Transverse colon (tissue), 4 donors: Measurements from ENCODE around the gene IFT88. TPM values are rescaled to one million over a fixed set of nuclear protein-coding genes. Genes with fewer than 3 reads are reported as not detected.

Experiments
- DNase-seq: peaks from one replicate; pipeline ENCODE4 v3.0.0-alpha.2; 2019
- H3K27ac ChIP-seq, 4 donors: fragments of 200-600 bp; sonication (generic); 2 replicates each; pipeline ENCODE4 v1.5.1; 2016 to 2018; ENCODE audit warnings: inconsistent platforms in 4 of 4
- H3K27me3 ChIP-seq: fragments of 200-600 bp; sonication (generic); 2 replicates; pipeline ENCODE4 v1.5.1; 2017; ENCODE audit warnings: inconsistent platforms
- H3K36me3 ChIP-seq, 4 donors: fragments of 200-600 bp; sonication (generic); 2 replicates each; pipeline ENCODE4 v1.5.1; 2017 to 2019; ENCODE audit warnings: inconsistent platforms in 4 of 4
- H3K4me1 ChIP-seq, 4 donors: fragments of 200-600 bp; sonication (generic); 2 replicates each; pipeline ENCODE4 v1.5.1; 2017 to 2020; ENCODE audit warnings: inconsistent platforms in 4 of 4
- H3K4me3 ChIP-seq, 4 donors: fragments of 200-600 bp; sonication (generic); 1 replicate in 1 of 4; 2 replicates in 3 of 4; pipeline versions ENCODE4 v1.5.1 to v1.6.1; 2017 to 2019; ENCODE audit warnings: inconsistent platforms in 4 of 4
- H3K9me3 ChIP-seq, 2 donors: fragments of 200-600 bp; sonication (generic); 2 replicates each; pipeline ENCODE4 v1.5.1; 2017 to 2019; ENCODE audit warnings: inconsistent platforms in 2 of 2
- CTCF ChIP-seq, 5 experiments: fragments of 200-600 bp in 3 of 5; fragments of 450-650 bp in 2 of 5; sonication (generic) in 3 of 5; IDR thresholded peaks; 1 replicate in 2 of 5; 2 replicates in 3 of 5; pipeline ENCODE4 v1.5.1; 2016 to 2017; ENCODE audit warnings: antibody characterized with exemption in 5 of 5, inconsistent platforms in 3 of 5, mild to moderate bottlenecking in 2 of 5, moderate library complexity in 1 of 5
- EP300 ChIP-seq: sonication (generic); formaldehyde crosslinking; IDR thresholded peaks from one replicate; pipeline ENCODE4 v1.6.1; 2017; ENCODE audit warnings: antibody characterized with exemption, low read depth
- POLR2A ChIP-seq: fragments of 450-650 bp; IDR thresholded peaks from one replicate; pipeline ENCODE4 v1.6.1; 2016; ENCODE audit warnings: antibody characterized with exemption, mild to moderate bottlenecking, moderate library complexity
- POLR2AphosphoS5 ChIP-seq, 3 donors: sonication (generic); formaldehyde crosslinking; IDR thresholded peaks; one replicate each; pipeline ENCODE4 v1.6.1; 2016; ENCODE audit warnings: antibody characterized with exemption in 3 of 3
- WGBS, 2 donors: methylation state at CpG; one replicate each; pipeline ENCODE4 v1.1.5; 2018; ENCODE audit warnings: low coverage in 1 of 2; 5-methylcytosine and 5-hydroxymethylcytosine counted together
- in situ Hi-C, 4 donors: fragments of 200-750 bp; cut with MboI; loops; one replicate each; pipeline versions ENCODE4 v1.15.0 to v1.15.1; 2017; ENCODE audit warnings: low sequenced_read_pairs in 3 of 4, low pct_ligation_motif_present in 1 of 4, low pct_unique_long_range_greater_than_20kb in 1 of 4
- intact Hi-C: fragments of 100-400 bp; cut with DNase I; formaldehyde crosslinking; loops from one replicate; pipeline ENCODE4 v1.15.1; 2023; ENCODE audit warnings: low total_unique reads
- total RNA-seq, 4 donors: library from RNA; depleted of rRNA; stranded (reverse); fragments of >200 nt; gene quantifications; one replicate each; pipeline ENCODE4 v1.1.0, GENCODE V29; 2016

IFT88 gene
- total RNA-seq, 4 donors from 2014 or later: 3.4 to 22.9 (median 16.6) TPM

- Histone ChIP-seq H3K27me3 (no peaks in the 10 kb centered on the region), H3K27ac (no peak overlapping the region), H3K4me3 (no peak overlapping the region), H3K36me3 (no peaks in the 10 kb centered on the region), H3K9me3 (no peaks in the 10 kb centered on the region), H3K4me1 (no peaks in the 10 kb centered on the region)
- TF ChIP-seq EP300 (no peak), CTCF (IDR thresholded peaks at IDR 0.05) (no peak), POLR2A (no peak), POLR2AphosphoS5 (IDR thresholded peaks at IDR 0.05) (no peak)
- 94 to 100% methylated on average over 1 of the region's 1 CpG for WGBS, 2 donors
- no peak for DNase-seq
- in situ Hi-C loops: loop anchor here in 1 of 4 donors (25.0 kb wide), 1 partner anchor 170 kb away; no protein-coding TSS in a partner anchor
- intact Hi-C loops: no loop called here
Measured at GRCh38 chr13:20682061-20682460, 115.1 kb downstream of the IFT88 start.

GRCh38 chr13:20684041-20684440 is 117.1 kb downstream of the IFT88 start:
- Histone ChIP-seq H3K27me3 (no peaks in the 10 kb centered on the region), H3K4me3 (no peak overlapping the region), H3K9me3 (no peaks in the 10 kb centered on the region), H3K27ac (no peak overlapping the region), H3K4me1 (no peaks in the 10 kb centered on the region), H3K36me3 (no peaks in the 10 kb centered on the region)
- 92 to 100% methylated on average over 1 to 4 of the region's 4 CpGs for WGBS, 2 donors
- no peak for DNase-seq
- no peak for TF ChIP-seq CTCF (IDR thresholded peaks at IDR 0.05)
- TF ChIP-seq POLR2AphosphoS5 (IDR thresholded peaks at IDR 0.05): no peak
- no peak for TF ChIP-seq EP300
- no peak for TF ChIP-seq POLR2A
- intact Hi-C loops (no loop called here), in situ Hi-C loops (loop anchor here in 1 of 4 donors (25.0 kb wide), 1 partner anchor 172 kb away; no protein-coding TSS in a partner anchor)

- H3K9me3 ChIP-seq: no peaks in the 10 kb centered on the region
- H3K27me3 ChIP-seq: no peaks in the 10 kb centered on the region
- in situ Hi-C loops (loop anchor here in 1 of 4 donors (25.0 kb wide), 1 partner anchor 172 kb away; no protein-coding TSS in a partner anchor), intact Hi-C loops (no loop called here)
- H3K27ac ChIP-seq: no peak overlapping the region
- DNase-seq: no peak
- H3K36me3 ChIP-seq: no peaks in the 10 kb centered on the region
- H3K4me3 ChIP-seq: no peak overlapping the region
- 40 to 79% methylated on average over 2 to 17 of the region's 18 CpGs for WGBS, 2 donors
- no peak for TF ChIP-seq POLR2A
- TF ChIP-seq POLR2AphosphoS5 (IDR thresholded peaks at IDR 0.05): no peak
- TF ChIP-seq CTCF (IDR thresholded peaks at IDR 0.05): no peak
- no peak for TF ChIP-seq EP300
- no peaks in the 10 kb centered on the region for H3K4me1 ChIP-seq
Measured at GRCh38 chr13:20684546-20684945, 117.6 kb downstream of the IFT88 start.

- TF ChIP-seq POLR2A (no peak), CTCF (IDR thresholded peaks at IDR 0.05) (no peak), EP300 (no peak), POLR2AphosphoS5 (IDR thresholded peaks at IDR 0.05) (no peak)
- Histone ChIP-seq H3K27ac (no peak overlapping the region), H3K4me3 (no peak overlapping the region), H3K36me3 (no peaks in the 10 kb centered on the region), H3K4me1 (no peaks in the 10 kb centered on the region), H3K27me3 (no peaks in the 10 kb centered on the region), H3K9me3 (no peaks in the 10 kb centered on the region)
- in situ Hi-C loops (loop anchor here in 1 of 4 donors (25.0 kb wide), 1 partner anchor 173 kb away; no protein-coding TSS in a partner anchor), intact Hi-C loops (no loop called here)
- 78 to 100% methylated on average over 1 to 6 of the region's 6 CpGs for WGBS, 2 donors
- no peak for DNase-seq
Measured at GRCh38 chr13:20685092-20685491, 118.1 kb downstream of the IFT88 start.
